ENCODE data around the gene DYNC2LI1.

DYNC2LI1 gene

GRCh38 chr2:43764086-43764705, 9.6 kb upstream of the DYNC2LI1 start:
- DNase-seq, result no peak

- DNase-seq, result no peak
Observed at GRCh38 chr2:43766006-43766405, 7.8 kb upstream of the DYNC2LI1 start.

GRCh38 chr2:43774617-43775016, 778 bp downstream of the DYNC2LI1 start:
- DNase-seq, result no peak

GRCh38 chr2:43776324-43776723, 2.5 kb downstream of the DYNC2LI1 start:
- no peak for DNase-seq

DNA sequence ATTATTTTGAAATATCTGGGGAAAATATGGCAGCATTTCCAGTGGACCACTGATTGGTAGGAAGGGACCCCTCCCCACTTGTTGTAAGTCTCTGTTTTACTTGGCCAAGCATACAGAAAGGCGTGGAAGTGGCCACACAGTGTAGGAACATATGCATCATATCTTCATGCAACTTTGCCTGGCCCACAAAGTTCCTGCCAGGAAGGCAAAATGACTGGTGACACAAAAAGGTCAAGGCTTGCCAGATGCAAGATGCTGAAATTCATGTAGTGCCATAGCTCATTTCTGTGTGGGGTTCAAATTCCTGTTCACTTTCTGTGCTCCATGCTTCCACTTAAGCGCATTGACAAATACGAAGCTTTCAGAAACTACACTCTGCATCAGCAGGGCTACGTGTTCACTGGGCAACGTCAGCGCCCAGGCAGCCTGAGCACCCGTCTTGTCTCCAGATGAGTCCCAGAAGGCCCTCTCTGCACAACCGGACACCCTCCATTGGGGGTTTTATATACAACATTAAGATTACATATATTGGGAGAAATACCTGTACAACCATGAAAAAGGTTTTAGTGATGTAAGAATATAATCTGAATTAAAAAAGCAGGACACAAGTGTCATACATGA, 3.6 kb downstream of the DYNC2LI1 start:
- no peak for DNase-seq

DNA sequence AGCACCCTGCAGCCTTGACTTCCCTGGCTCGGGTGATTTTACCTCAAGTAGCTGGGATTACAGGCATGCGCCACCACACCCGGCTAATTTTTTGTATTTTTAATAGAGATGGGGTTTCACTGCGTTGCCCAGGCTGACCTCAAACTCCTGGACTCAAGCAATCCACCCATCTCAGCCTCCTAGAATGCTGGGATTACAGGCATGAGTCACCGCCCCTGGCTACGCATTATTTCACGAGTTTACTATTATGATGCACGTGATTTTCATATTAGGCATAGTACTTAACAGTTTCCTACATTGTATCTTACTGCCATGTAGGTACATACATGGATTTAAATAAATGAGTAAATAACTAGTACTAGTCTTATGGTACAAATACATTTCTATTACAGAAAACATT, 4.4 kb downstream of the DYNC2LI1 start:
- no peak for DNase-seq

- DNase-seq, result no peak
Observed at GRCh38 chr2:43787895-43788294, 14.1 kb downstream of the DYNC2LI1 start.

- DNase-seq, result no peak
Observed at GRCh38 chr2:43788646-43789045, 14.8 kb downstream of the DYNC2LI1 start.

DNA sequence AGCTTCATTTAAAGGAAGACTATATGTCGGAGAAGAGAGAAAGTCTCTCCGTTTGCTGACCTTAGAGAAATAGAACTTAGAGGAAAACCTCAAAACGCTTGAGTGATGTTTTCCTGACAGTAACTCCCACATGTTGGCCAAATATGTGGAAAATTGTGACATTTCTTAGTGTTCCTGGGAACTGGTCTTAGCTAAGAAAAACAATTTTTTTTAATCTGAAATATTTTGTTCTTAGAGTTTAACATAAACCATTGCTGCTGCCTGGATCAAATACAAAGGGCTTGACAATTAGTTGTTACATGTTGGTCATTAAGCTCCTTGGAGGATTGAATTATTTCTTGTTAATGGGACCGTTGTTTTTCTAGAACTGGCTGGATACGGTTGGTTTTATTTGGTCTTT, 16.3 kb downstream of the DYNC2LI1 start:
- DNase-seq, result no peak

- no peak for DNase-seq
Observed at GRCh38 chr2:43791035-43791765, 17.4 kb downstream of the DYNC2LI1 start.

DNA sequence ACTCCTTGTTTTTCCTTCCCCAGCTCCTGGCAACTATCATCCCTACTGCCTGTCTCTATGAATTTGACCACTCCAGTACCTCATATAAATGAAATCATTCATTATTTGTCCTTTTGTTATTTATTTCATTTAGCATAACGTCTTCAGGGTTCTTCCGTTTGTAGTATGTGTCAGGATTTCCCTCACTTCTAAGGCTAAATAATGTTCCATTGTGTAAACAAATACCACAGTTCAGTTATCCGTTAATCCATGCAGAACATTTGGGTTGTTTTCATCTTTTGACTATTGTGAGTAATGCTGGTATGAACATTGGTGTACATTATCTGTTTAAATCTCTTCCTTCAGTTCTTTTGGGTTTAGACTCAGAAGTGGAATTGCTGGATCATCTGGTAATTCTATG, 18.8 kb downstream of the DYNC2LI1 start:
- no peak for DNase-seq

DNA sequence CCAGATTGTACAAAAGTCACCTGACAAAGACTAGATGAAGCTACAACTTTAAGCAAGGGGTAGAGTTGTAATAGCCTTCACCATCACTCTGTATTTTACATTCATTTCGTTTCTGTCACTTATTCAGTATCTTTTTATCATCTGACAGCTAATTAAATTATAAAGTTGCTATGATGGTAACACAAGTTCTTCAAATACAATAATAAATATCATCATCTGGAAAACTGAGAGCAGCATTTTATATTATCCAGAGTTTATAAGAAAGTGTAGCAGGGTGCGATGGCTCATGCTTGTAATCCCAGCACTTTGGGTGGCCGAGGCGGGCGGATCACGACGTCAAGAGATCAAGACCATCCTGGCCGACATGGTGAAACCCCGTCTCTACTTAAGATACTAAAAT, 21.1 kb downstream of the DYNC2LI1 start:
- no peak for DNase-seq

DNA sequence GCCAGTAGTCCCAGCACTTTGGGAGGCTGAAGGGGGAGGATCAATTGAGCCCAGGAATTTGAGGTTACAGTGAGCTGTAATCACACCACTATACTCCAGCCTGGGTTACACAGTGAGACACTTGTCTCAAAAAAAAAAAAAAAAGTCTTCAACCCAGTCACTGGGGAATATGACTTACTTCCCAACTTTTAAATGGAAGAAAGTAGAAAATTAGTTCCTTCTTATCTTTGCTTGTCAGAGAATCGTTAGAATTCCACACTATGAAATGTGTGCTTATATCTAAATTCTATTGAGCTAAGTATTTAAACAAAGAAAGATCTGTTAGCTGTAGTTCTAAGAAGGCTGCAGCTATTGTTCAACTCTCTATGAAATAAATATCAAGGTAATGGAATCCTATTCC, 22.4 kb downstream of the DYNC2LI1 start:
- no peak for DNase-seq

GRCh38 chr2:43798300-43798699, 24.5 kb downstream of the DYNC2LI1 start:
- DNase-seq, result no peak

DNA sequence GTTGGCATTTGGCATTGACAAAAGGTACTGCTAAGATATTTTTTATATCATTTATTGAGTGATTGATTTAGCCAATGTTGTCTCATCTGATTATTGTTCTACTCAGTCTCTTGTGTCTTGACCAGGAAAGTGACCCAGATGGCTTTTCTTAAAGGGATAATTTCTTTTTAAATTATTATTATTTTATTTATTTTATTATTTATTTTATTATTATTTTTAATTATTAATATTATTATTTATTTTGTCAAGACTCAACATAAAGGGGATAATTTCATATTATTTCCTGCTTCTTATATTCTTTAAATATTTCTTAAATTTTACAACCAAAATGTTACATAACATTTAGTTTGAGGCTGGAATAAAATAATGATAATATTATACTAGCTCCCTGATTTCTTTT, 27.1 kb downstream of the DYNC2LI1 start:
- no peak for DNase-seq

GRCh38 chr2:43802135-43802534, 28.3 kb downstream of the DYNC2LI1 start:
- DNase-seq, result no peak

DNA sequence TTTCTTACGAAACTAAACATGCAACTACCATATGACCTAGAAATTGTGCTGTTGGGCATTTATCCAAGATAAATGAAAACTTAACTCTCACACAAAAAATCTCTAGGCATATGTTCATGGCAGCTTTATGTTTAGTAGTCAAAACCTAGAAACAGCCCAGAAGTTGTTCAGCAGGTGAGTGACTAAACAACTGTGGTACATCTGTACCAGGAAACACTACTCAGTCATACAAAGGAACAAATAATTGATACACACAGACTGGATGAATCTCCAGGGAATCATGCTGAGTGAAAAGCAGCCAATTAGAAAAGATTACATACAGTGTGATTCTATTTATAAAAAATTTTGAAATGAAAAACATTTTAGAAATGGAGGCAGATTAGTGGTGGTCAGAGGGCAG, 29.3 kb downstream of the DYNC2LI1 start:
- no peak for DNase-seq

- no peak for DNase-seq
Observed at GRCh38 chr2:43806719-43807031, 32.8 kb downstream of the DYNC2LI1 start.

DNA sequence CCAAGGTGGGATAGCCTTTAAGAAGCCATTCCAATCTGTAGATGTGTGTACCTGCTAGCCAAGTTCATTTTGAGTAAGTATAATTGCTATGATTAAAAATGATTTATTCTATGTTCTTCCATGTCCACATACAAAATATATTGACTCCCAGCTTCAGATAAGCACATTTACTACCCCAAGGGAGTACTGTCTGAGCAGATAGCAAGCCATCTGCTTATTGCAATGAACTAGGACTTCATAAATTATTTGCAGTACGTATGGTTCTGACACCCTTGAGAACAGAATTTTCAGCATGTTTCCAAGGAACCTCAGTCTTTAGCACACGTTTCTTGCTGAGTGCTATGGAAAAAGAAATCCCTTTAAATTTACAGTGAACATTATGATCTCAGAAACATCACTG, 36.6 kb downstream of the DYNC2LI1 start:
- no peak for DNase-seq

DNA sequence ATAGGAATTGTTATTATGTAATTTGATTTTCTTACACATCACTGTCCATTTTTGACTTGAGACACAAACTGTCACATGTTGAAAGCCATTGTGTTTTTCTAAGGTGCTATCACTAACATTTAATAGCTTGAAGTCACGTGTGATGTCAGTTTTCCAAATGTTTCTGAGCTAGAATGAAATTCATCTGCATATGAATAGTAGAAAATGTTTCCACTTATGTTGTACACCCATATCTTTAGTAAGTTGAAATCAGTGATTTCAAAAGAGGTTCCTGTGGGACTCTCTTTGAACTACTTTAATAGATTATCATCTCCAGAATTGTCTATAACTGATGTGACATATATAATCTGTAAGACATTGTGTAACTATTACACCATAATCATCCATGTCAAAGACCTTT, 37.0 kb downstream of the DYNC2LI1 start:
- no peak for DNase-seq

DNA sequence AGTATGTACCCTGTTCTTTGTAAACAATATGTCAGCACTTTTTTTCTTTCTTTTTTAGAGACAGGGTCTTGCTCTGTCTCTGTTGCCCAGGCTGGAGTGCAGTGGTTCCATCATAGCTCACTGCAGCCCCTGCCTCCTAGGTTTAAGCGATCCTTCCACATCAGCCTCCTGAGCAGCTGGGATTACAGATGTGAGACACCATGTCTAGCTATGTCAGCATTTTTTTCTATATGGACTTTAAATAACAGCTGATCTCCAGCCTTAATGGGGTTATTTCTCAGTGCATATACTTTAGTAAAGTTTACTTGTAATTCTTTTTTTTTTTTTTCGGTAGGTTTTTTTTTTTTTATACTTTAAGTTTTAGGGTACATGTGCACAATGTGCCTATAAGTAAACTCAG, 38.2 kb downstream of the DYNC2LI1 start:
- DNase-seq, result no peak

DNA sequence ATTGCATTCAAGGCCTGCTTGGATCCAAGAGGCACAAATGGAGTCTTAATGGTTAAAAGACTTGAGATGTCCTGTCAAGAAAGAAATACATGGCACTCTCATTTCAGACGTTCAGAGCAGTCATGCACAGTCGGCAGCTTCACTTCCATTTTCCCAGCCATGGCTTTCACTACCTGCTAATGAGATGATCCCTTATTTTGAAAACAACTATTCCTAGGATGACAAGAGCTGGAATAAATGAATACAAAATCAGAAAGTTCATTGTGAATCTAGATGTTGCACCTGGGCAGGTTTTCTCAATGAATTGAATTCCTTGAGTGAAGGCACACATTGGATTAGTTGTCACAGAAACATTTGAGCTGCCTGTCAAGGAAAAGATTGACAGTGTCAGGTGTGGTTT, 39.1 kb downstream of the DYNC2LI1 start:
- DNase-seq, result no peak

DNA sequence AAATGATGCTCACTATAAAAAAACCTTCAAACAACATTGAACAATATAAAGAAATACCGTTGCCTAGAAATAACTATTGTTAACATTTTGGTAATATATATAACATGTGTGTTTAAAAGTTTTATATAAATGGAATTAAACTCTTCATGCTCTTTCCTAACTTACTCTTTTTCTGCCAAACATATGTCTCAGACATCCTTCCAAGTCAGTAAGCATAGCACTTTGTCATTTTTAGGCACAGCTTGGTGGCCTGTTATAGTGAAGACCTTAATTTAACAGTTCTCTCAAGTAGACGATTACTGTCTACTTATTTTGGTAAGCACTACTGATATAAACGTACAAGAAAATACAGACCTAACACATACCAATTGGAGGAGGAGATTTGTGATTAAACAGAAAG, 40.9 kb downstream of the DYNC2LI1 start:
- DNase-seq, result no peak

DNA sequence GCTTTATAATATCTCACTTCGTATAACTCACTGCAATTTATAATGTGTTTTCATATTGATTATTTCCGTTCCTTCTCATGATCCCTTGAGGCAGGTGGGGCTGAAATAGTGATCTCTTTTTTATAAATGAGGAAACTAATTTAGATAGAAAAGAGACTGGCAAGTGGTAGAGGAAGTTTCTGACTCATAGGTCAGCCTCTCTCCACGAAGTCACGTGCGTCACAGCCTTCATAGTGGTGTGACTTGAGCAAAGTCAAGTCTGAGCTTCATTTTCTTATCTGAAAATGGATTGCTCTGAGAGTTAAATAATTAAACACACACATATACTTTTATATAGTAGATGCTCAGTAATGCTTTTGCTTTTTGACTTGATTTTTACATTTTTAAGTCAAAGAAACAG, 44.9 kb downstream of the DYNC2LI1 start:
- DNase-seq, result no peak
